ENCODE data around the gene REEP3.
"Not testable (repeated sequence)": the region's sequence is repeated elsewhere in the genome, so short reads cannot be mapped to it uniquely, and the experiment has no call there.

Gene REEP3

DNA sequence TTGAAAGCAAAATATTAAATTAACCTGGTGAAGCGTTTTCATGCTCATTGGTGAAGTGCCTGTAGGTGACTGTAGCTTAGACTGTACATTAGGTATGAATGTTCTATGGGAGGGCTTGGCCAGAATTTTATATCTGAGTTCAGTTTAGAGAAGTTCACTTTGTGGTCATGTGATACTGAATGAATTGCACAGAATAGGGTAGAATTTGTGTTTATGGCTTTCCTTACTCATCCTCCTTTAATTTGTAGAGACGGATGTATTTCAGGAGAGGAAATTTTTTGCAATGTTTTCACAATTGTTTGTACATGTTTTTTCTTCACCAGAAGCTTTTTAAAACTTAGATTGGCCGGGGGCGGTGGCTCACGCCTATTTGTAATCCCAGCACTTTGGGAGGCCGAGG, 32.3 kb downstream of the REEP3 start:
- DNase-seq: peak; percentile 28

DNA sequence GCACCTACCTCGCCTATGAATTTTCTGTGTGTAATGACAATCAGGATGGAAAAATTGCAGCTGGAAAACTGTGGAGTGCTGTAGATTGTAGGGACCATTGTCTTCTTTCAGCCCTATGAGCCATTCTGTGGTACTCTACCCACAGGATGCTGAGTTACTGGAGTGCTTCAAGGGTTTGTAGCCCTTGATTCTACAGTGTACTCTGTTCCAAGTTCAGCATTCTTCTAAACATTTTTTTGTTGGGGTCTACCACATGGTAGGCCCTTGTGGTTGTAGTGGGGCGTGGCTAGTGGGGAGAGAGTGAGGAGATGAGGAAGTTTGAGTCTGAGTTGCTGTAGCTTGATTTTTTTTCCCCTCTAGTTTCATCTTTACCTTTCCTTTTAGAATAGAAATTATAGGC, 33.5 kb downstream of the REEP3 start:
- peak; percentile 94 for DNase-seq

DNA sequence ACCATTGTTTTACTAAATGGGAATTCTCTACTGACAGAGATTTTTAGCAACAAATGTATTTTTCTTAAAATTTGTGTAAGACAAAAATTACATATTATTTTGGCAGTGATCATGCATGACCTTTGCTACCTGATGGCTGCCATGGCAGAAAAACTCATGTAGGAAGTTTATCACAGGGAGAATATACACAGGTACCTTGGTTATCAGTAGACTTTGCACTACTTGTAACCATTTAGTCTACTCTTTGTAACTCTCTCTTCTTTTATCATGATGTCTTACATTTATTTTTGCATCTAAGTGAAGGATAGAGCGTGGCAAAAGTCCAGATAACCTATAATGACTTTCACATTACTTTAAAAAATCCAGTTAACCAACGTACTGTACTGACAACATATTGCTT, 34.1 kb downstream of the REEP3 start:
- DNase-seq: no peak

DNA sequence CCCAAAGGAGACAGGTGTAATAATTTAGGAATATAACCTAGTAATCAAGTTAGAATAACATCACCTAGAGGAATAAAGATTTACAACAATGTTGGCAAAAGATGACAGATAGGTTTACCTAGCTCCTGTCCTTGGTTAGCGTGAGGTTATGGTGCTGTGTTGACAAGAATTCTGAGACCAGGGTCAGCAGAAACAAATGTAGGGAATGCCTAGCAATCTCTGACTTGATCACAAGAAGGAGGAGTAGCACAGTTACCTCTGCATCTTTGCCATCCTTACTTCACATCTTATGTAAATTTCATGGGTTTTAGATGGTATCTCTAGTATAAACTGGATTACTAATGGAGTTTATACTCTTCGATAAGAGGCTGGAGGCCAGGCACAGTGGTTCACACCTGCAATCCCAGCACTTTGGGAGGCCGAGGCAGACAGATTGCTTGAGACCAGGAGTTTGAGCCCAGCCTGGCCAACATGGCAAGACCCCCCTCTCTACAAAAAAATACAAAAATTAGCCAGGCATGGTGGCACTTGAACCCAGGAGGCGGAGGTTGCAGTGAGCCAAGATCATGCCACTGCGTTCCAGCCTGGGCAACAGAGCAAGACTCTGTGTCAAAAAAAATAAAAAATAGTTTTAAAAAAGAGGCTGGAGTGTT, 37.1 kb downstream of the REEP3 start:
- DNase-seq: no peak

DNA sequence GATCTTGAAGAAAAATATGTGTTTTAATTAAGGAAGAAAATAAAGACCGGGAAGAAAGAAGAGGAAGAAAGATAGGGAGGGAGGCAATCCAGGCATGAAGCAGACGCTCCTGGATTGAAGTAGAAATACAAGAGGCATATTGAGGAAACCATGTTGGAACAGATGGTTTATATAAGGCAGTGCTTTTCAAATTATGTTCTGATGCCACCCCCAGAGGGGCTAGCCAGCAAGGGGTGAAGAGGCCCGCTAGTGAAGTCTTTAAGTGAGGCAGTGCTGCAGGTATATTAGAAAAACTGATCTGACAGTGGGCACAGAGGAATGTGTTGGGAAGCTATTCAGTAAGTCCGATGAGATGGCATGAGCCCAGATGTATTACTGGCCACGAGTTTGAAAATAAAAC, 40.1 kb downstream of the REEP3 start:
- no peak for DNase-seq

DNA sequence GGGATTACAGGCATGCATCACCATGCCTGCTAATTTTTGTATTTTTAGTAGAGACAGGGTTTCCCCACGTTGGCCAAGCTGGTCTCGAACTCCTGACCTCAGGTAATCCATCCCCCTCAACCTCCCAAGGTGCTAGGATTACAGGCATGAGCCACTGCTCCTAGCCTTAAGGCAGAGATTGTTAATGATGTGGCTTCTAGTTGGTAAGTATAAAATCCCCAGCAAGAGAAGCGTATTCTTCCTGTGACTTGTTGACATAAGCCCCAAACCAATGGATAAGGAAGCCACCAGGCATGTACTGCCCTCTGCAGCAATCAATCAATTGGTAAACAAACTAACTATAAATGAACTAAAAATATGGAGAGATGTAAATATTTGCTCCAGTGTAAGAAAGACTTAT, 41.2 kb downstream of the REEP3 start:
- no peak for DNase-seq

DNA sequence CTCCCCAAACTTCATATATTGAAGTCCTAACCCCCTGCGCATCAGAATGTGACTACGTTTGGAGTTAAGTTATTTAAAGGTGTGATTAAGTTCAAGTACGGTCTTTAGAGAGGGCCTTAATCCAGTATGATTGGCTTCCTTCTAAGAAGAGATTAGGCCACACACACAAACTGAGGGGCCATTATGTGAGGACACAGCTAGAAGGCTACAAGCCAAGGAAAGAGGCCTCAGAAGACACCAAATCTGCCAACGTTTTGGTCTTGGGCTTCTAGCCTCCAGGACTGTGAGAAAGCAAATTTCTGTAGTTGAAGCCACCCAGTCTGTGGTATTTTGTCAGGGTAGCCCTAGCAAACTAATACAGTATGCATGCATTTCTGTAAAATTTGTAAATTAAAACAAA, 41.7 kb downstream of the REEP3 start:
- DNase-seq: no peak

DNA sequence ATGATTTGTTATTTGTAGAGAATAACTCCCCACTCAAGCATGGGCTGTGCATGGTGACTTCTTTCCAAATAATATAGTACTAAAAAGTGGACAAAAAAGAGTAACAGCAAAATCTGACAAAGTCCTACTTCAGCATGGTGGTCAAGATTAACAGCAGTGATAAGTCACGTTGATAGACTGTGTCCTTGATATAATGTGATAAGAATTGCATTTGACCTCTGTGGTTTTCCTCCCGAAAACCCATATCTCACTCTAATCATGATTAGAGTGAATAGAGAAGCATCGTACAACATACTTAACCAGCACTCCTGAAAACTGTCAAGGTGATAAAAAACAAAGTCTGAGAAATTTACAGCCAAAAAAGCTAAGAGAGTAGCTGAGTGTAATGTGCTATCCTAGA, 42.4 kb downstream of the REEP3 start:
- no peak for DNase-seq

DNA sequence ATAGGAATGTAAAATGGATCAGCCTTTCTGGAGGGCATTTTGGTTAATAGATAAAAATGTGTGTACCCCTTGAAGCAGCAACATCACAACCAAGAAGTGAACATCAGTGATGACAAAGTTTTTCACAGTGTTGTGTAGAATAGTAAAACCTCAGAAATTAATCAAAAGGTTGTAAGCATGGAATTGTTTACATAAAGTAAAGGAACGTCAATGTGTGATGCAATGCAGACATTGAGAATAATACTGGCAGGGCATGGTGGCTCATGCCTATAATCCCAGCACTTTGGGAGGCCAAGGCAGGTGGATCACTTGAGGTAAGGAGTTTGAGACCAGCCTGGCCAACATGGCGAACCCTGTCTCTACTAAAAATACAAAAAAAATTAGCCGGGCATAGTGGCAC, 43.5 kb downstream of the REEP3 start:
- not testable (repeated sequence) for DNase-seq

DNA sequence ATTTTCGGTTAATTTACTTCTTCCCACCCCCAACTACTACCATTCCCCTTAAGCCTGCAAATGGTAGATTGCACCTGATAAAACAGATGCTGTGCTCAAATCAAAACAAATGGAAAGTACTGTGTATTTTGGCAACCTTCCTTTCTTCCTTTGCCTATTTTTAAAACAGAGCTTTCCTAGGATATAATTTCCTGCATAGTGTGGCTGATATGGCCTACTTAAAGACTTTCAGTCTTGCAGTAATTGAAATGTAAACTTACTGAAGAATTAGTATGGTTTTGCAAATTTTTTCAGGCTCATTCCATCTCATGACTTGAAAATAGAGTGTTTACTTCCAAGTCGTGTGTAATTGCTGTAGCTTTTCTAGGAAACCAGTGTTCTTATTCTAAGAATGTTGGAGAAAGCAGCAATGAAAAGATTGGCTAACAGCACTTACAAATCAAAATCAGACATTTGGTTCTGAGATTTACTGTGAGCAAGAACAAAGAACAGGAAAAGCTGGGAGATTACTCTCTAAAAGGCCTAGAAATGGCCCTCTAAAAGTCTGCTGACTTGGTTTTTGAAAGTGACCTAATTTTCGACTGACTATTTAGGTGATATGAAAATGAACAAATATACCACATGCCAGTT, 52.0 kb downstream of the REEP3 start:
- DNase-seq: peak; percentile 49

DNA sequence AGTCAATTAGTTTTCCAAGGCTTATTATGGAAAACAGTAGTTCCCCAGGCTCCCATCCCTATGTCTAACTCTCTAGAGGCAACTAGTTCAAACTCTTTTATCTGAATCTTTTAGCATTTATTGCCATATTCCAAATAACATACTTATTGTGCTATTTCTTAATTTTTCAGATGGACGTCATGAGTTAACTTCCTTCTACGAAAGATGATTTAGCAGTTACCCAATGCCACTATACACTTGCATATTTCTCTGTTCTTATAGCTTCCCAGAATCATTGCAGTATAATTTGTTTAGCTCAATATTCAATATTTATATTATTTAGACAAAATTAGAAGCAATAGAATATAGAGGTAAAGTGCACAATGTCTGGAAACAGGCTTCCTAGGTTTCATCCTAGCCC, 52.8 kb downstream of the REEP3 start:
- DNase-seq: no peak

DNA sequence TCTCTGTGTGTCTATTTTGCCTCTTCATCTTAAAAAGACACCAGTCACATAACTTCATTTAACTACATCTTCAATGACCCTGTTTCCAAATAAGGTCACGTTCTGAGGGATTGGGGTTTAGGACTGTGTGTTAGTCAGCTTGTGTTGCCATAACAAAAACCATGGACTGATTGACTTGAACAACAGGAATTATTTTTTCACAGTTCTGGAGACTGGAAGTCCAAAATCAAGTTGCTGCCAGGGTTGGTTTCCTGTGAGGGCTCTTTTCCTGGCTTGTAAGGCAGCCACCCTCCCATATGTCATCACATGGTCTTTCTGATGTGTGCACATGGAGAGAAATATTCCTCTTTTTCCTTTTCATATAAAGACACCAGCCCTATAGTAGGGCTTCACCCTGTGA, 55.3 kb downstream of the REEP3 start:
- DNase-seq: no peak

DNA sequence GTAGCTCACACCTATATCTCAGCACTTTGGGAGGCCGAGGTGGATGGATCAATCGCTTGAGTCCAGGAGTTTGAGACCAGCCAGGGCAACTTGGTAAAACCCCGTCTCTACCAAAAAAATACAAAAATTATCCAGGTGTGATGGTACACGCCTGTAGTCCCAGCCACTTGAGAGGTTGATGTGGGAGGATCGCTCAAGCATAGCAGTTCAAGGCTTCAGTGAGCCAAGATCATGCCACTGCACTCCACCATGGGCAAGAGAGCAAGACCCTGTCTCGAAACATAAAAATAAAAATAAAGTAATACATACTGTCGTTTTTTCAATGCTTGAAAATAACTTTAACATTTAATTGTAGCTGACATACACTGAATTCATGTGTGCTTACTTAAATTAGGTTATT, 57.3 kb downstream of the REEP3 start:
- DNase-seq: no peak

DNA sequence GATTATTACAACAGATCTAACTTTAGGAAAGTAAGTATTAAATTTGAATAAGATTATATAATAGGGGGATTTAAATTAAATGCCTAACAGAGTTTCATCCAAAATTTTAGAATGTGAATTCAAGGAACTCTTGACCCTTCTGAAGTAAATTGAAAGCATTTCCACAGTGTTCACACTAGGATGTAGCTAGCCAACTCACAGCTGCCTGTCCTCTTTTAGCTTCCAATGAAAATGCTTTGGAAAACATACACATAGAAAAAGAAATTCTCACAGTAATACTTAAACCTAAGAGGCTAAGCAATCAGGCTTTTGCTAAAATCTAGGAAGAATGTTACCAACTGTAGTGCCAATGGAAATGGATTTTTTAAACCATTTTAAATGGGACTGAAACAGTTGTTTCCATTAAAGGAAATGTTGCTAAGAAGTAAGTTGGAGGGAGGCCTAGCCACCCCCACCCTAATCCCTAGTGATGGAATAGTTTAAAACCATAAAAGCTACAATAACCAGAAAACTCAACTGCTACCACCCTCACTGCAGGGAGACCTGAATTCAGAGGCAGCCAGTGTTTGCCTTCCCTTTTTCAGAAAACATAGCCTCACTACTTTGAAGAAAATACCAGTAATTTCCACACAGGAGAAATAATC, 58.3 kb downstream of the REEP3 start:
- DNase-seq: no peak

DNA sequence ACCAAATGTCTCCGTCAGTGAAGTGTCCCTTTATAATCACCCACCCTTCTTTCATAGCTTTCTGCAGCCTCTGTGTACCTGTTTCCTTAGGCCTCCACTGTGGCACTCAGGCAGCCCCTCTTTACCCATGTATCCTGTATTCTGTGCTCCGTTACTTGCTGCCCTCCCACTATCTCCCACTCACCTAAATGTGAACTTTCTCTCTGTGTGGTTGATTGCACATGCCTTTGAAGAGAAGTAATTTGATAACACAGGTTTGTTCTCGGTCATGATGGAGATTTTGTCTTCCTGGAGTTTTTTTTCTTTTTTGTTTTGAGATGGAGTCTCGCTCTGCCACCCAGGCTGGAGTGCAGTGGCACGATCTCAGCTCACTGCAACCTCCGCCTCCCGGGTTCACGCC, 61.5 kb downstream of the REEP3 start:
- DNase-seq: no peak

DNA sequence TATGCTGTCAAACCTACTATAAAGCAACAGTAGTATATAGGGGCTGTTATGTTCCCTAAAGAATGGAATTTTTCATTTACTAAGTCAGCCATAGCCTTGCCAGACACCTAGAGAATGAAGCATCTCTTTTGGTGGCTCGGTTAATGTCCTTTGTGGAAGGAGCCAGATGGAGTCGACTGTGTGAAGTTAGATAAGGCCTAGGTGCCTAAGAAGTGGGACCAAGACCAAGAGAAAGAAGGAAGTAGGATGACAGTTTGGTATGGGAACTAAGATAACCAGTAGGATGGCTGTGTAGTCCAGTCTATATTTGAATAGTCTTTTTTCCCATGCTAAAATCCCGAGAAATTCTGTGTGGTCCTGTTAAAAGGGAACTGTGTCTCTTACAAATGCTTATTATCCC, 62.2 kb downstream of the REEP3 start:
- DNase-seq: no peak

DNA sequence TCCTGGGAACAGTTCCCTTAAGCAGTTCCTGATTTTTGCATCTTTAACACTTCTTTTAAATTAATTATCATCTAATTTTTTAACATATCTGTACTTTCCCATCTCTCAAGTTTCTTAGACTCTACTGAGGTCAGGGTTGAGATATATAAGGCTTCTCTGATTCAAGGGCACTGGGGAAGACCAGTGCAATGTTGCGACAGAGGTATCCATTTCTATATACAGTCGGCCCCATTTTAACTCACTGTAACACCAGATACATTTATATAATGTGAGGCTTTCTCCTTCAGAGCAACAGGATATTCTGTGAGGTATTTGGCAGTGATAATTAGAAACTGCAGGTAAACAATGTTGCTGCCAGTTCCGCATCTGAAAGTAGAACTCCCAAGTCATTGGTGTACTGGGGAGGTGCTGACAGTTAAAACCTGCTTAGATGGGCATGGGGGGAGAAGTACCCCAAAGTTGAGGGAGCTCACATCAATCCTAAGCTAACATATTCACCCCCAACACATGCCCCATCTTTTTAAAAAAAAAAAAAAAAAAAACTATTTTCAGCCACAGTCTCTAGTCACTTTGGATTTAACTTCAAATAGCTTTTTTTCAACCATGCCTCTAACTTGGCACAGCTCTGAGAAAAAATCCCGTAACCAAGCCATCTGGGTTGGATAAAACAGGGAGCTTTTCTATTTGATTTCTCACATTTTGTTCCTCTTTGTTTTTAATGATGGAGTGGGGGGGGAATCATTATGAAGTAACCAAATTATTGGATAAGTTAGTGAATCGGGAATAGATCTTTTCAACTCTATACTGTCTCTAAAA, 62.9 kb downstream of the REEP3 start:
- DNase-seq: no peak

DNA sequence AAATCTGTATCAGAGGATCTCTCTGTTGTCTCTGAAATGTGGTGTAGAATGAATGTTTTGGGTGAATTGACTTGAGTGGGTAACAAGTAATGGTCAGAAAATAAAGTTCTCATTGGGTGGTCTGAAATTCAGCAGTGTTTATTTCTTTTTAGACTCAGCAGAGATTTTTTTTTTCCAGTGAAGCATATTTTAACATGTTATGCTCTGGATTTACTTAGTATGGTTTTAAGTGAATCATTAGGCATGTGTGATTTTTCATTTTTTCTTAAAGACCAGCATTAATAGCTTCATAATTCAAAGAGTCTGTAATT, 63.5 kb downstream of the REEP3 start:
- no peak for DNase-seq

DNA sequence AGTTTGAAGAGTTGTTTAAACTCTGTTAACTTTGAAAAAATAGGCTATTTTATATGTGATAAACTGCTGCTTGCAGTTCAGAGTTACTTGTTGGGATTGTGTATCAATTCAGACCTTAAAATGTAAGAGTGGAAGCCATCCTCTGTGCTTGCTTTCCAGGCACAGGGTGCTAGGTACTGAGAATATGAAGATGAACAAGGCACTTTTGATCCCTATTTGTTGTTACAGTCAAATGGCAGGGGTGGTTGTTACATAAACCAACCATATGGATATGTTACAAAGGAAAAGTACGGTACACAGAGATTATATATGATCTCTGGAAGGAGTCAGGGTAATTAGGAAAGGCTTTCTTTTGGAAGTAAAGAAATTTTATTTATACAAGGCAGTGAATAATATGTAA, 63.8 kb downstream of the REEP3 start:
- no peak for DNase-seq

DNA sequence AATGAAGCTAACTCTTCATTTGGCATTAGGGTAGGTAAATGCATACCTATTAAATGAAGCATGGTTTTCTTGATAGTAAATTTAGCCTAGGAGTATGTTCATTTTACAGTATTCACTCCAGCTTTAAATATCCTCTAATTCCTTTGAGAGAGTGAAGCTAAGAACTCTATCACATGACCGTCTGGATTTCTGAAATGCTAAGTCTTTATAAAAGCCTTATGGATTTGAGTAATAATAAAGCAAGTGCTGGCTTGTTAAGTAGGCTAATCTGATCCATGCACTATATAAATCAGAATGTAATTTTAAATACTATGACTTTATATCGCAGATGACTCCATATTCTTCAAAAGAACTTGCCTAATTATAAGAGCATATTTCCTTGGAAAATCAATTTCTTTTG, 64.8 kb downstream of the REEP3 start:
- DNase-seq: no peak

DNA sequence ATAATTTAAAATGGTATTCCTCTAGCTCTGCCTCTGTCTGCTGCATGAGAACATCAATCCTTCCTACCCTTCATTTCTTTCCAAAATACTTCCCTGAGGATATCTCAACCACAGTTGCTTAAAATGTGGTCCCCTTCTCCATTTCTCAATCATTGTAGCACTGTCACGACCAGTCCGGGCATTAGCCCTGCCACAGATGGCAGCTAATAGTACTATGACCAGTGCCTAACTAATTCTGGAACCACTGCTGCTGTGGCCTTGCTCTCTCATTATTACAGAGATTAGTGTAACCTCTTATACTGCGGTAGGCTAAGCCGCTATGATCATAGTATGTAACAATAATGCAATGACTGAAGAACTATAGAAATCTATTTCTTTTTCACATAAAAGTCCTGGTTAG, 66.0 kb downstream of the REEP3 start:
- no peak for DNase-seq

DNA sequence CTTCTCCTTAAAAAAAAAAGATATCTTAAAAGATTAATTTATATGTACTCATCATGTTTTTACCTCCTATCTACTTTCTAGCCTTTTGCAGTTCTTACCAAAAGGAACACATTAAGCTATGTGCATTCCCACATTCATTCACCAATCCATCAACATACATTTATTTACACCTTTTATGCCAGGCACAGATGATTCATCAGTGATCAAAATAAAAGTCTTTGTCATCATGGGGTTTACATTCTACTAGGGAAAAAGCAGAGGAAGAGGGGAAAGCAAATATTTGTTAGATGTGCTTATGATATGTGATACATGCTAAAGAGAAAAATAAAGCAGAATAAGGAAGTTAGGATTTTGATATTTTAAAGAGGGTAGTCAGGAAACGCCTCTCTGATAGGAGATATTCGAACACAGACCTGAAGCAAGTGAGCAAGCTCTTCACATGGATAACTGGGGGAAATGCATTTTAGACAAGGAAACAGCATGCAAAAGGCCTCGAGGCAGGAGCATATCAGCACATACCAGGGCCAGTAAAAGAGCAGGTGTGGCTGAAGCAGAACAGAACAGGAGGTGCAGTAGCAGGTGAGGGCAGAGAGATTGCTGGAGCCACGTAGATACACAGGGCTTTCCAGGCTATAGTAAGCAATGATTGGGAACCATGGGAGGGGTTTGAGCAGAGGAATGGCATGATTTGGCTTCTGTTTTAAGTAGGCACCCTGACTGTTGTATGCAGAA, 67.4 kb downstream of the REEP3 start:
- DNase-seq: peak; percentile 35
